Measurements from ENCODE around the gene BAZ1B. TPM values are rescaled to one million over a fixed set of nuclear protein-coding genes. Genes with fewer than 3 reads are reported as not detected.
"Not testable (repeated sequence)": the region's sequence is repeated elsewhere in the genome, so short reads cannot be mapped to it uniquely, and the experiment has no call there.

BAZ1B gene
- total RNA-seq, 1 donor from 2014 or later: 89.0 TPM

GRCh38 chr7:73432676-73433075 is 89.4 kb downstream of the BAZ1B start:
- intact Hi-C loops (cut with micrococcal nuclease): loop anchor here (1.0 to 2.0 kb wide), 6 partner anchors 20 to 604 kb away; partner anchors contain the start of genes ABHD11, BAZ1B, NSUN5 and TBL2

- intact Hi-C loops (cut with micrococcal nuclease): no loop called here
These were observed 90.9 kb downstream of the BAZ1B start for GRCh38 chr7:73431041-73431835.

- intact Hi-C loops (cut with micrococcal nuclease): not testable (repeated sequence)
These were observed 91.6 kb downstream of the BAZ1B start for GRCh38 chr7:73430540-73430939.

GRCh38 chr7:73429622-73430505 is 92.2 kb downstream of the BAZ1B start:
- intact Hi-C loops (cut with micrococcal nuclease): no loop called here

- intact Hi-C loops (cut with micrococcal nuclease): no loop called here
These were observed 92.9 kb downstream of the BAZ1B start for GRCh38 chr7:73429215-73429614.

GRCh38 chr7:73427902-73428787 is 93.9 kb downstream of the BAZ1B start:
- intact Hi-C loops (cut with micrococcal nuclease): no loop called here

GRCh38 chr7:73426016-73426415 is 96.1 kb downstream of the BAZ1B start:
- intact Hi-C loops (cut with micrococcal nuclease): no loop called here

GRCh38 chr7:73425356-73425983 is 96.6 kb downstream of the BAZ1B start:
- intact Hi-C loops (cut with micrococcal nuclease): no loop called here

GRCh38 chr7:73424489-73424885 is 97.6 kb downstream of the BAZ1B start:
- intact Hi-C loops (cut with micrococcal nuclease): no loop called here

- intact Hi-C loops (cut with micrococcal nuclease): no loop called here
These were observed 98.3 kb downstream of the BAZ1B start for GRCh38 chr7:73423519-73424488.

GRCh38 chr7:73420610-73421009 is 101.5 kb downstream of the BAZ1B start:
- intact Hi-C loops (cut with micrococcal nuclease): not testable (repeated sequence)

GRCh38 chr7:73420016-73420415 is 102.1 kb downstream of the BAZ1B start:
- intact Hi-C loops (cut with micrococcal nuclease): not testable (repeated sequence)

- intact Hi-C loops (cut with micrococcal nuclease): no loop called here
These were observed 103.9 kb downstream of the BAZ1B start for GRCh38 chr7:73418113-73418703.

- intact Hi-C loops (cut with micrococcal nuclease): not testable (repeated sequence)
These were observed 111.5 kb downstream of the BAZ1B start for GRCh38 chr7:73410541-73411131.

GRCh38 chr7:73404860-73405259 is 117.2 kb downstream of the BAZ1B start:
- intact Hi-C loops (cut with micrococcal nuclease): not testable (repeated sequence)

- intact Hi-C loops (cut with micrococcal nuclease): not testable (repeated sequence)
These were observed 122.7 kb downstream of the BAZ1B start for GRCh38 chr7:73399185-73400050.

- intact Hi-C loops (cut with micrococcal nuclease): no loop called here
These were observed 124.4 kb downstream of the BAZ1B start for GRCh38 chr7:73397521-73398281.

Data from T-helper 1 cell treated with Interleukin-12 subunit alpha and Interleukin-12 subunit beta and Interleukin-4 antibody, amounts not matched to agents 30 ng/mL and 1 ng/mL, for 36 hours (primary cell).